Activated CD8-positive, alpha-beta memory T cell treated with anti-CD3 and anti-CD28 coated beads for 48 hours (primary cell): ENCODE measurements around the gene GNAZ.

Experiments
- DNase-seq, 3 experiments: peaks; one replicate each; pipeline ENCODE4 v3.0.0-alpha.2; 2020; ENCODE audit warnings: low read depth in 2 of 3, low spot score in 2 of 3

GNAZ gene

GRCh38 chr22:23091760-23092159, 21.4 kb downstream of the GNAZ start:
- no peak for DNase-seq

- no peak for DNase-seq
Measured at GRCh38 chr22:23092217-23092955, 22.1 kb downstream of the GNAZ start.

DNA sequence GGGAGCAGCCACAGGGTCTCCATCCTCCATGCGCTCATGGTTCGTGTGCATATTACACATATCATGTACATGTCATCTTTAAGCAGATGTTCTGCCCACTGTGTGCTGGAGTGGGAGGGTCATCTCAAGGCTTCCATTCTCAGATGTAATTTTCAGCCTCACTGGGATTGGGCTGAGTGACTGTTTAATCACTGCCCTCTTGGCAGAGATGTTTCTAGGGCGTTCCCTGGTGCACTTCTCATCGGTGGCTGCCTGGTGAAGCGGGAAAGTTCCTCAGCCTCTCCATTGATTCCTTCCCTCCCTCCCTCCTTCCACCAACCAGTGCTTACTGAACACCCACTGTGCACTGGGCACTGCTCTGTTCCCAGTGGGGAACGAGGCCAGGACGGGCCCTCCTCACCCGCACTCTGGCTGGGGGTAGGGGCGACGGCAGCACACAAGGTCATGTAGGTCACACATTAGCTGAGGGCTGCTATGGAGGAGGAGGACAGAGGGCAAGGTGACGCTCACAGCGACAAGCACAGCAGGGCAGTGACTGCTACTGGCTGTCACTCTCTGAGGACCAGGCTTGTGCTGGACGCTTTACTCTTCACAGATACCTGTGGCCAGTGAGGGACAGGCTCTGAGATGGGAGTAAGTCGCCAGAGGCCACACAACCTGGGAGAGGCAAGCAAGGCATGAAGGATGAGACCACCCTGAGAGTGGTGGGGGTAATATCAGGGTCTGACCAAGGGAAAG, 22.9 kb downstream of the GNAZ start:
- no peak for DNase-seq

- DNase-seq = no peak
Measured at GRCh38 chr22:23094260-23094659, 23.9 kb downstream of the GNAZ start.

DNA sequence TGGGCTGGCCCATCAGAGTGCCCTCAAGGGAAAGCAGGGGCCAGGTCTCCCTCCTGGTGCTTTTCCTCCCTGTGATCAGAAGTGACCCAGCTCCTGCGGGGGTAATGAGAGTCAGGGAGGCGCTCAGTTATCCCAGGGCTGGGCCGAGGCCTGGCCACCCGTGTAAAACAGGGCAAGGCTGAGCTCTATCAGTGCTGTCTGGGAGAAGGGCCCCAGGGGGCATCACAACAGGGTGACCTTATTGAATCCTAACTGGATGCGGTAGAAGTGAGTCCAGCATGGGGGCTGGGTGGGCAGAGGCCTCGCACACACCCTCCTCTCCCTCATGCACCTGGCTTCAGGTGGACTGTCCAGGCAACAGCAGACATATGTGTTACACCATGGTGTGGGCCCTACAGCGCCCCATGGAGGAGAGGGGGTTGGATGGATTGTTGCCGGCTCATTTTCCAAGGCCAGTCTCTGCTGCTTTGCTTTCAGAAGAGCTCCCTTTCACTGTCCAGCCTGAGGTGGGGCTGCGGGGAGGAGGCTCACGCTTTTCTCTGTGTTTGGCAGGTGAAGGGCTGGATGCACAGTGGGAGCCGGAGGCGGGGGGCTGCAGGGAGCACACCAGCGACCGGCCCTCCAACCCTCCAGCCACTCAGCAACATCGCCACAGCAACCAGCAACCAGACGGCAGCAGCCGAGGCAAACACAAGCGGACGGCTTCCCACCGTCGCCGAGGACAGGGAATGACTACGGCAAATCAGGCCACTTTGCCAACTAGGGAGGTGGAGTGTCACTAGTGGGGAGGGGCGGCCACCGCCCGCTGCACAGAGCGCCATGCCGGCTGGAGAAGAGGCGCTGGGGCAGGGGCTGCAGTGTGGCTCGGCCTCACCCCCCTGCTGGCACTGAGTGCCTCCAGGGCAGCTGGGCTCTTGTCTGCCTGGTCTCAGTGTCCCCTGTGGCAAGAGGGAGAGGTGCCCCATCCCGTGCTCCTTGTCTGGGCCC, 24.7 kb downstream of the GNAZ start:
- no peak for DNase-seq

GRCh38 chr22:23095733-23096342, 25.5 kb downstream of the GNAZ start:
- DNase-seq = no peak

DNA sequence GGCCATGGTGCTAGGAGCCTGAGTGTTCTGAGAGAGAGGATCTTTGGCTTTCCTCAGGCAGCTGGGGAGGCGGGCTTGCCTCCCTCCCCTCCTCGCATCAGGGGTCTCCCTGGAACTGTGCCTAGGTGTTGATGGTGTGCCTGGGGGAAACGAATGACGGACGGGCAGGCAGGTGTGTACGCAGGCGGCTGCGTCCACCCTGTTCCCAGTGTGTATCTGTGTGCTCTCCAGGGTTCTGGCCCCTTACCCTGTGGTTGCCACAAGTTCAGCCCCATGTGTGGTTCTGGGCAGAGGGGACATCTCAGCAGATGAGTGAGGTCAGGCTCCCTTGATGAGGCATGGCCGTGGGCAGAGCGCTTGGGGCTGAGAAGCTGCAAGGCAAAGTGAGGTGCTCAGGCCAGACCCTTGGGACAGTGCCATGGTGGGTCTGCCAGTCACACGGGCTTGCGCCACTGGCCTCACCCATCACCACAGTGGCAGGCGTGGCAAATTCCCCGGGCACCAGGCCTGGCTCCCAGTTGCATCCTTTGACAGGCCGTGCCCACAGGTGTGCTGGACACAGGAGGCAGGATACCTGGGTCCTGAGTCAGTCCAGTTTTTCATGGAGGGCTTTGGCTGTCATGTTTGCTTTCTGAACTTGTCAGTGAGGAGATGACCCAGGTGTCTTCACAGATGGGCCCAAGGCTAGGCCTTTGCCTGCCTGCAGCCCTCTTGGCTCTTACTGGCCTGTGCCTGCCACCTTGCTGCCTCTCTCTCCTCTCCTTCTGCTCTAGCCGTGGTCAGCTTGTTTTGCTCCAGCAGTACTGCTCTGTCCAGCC, 27.3 kb downstream of the GNAZ start:
- DNase-seq = no peak

- no peak for DNase-seq
Measured at GRCh38 chr22:23098230-23098705, 27.9 kb downstream of the GNAZ start.

- no peak for DNase-seq
Measured at GRCh38 chr22:23098718-23099530, 28.6 kb downstream of the GNAZ start.

DNA sequence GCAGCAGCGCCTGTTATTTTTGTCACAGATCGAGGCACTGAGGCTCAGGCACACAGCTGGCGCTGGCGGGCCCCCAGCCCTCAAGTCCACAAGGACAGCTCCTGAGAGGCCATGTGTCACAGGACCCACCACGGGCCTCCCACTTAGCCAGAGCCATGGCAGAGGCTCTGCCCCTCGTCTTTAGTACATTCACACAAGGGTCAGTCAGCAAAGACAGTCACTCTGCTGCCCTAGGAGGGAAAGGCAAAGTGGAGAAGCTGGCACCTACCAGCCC, 29.1 kb downstream of the GNAZ start:
- no peak for DNase-seq

- no peak for DNase-seq
Measured at GRCh38 chr22:23100124-23100801, 29.9 kb downstream of the GNAZ start.

GRCh38 chr22:23101524-23101923, 31.2 kb downstream of the GNAZ start:
- no peak for DNase-seq

GRCh38 chr22:23102002-23102655, 31.8 kb downstream of the GNAZ start:
- no peak for DNase-seq

DNA sequence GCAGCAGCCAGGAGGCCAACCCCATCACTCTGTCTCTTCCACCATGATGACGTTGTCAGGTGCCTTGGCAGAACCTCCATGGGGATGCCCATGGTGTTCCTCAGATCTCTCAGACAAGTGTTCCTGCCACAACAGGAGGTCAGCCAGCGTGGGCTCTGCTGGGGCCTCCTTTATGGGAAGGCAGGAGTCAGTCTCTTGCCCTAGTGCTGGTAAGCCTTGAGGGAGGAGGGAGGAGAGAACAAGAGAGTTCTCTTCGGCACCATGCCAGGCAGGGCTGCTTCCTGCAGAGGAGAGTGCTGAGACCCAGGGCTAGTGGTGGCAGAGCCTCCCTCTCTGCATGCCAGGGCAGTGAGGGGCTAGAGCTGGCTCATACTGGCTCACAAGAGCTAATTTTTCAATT, 32.5 kb downstream of the GNAZ start:
- DNase-seq = no peak

DNA sequence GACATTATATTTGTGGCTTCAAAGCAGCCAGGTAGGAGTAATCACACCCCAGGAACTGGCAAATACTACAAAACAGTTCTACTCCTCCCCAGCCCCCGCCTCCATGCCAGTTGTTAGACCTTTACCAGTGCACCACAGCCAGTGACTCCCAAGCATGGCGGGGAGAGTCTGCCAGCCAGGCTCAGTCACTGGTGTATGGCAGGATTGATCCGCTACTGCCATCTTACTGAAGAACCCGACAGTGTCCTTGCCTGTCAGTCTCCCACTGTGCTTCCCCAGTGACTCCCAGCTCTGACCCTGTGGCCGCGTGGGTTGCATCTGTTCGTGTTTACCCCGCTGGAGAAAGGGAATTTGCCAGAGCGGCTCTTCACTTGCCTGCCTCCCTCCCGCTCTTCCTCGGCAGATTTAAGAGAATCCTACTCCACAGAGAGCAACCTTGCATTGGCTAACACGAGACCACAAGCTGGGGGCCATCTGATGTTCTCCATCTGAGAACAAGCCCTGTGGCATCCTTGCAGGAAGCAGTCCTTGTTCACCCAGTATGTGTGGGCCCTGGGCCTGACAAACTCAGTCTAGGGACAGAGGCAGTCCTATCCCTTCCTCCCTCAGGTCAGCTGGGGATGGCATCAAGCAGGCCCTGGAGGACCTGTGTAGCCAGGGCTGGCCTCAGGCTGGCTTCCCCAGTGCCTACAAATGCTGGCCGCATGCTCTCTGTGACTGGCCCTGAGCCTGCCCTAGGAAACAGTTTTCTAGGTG, 33.1 kb downstream of the GNAZ start:
- DNase-seq = no peak

DNA sequence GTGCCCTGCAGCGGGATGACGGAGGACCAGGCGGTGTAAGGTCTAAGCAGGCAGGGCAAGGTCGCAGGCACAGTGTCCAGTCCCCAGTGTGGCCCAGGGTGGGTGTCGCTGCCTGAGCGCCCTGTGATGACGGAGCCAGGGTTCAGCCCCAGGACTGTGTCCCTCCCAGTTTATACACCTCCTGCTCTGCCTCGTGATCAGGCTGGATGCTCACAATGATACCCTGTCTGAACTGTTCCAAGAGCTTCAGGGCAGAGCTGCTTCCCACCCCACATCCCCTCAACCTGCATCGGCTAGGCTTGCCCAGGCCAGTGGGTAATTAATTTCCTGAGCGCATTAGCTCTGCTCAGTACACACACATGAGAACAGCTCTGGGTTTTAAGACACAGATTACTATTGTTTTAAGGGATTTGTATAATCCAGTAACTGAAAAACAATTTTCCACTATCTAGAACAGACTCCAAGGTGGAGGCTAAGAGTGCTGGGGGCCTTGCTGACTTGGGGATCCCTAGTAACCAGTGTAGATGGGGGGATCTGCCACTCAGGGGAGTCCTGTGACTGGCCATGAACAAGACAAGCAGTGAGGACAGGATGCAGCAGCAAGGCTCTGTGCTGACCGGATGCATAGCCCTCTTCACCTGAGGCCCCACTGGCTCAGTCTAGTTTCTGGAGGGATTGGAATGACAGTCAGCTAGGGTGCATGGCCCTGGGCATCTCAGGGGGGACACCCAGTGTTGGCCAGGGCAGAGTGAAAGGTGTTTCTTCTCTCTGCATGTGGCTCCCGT, 34.1 kb downstream of the GNAZ start:
- no peak for DNase-seq

DNA sequence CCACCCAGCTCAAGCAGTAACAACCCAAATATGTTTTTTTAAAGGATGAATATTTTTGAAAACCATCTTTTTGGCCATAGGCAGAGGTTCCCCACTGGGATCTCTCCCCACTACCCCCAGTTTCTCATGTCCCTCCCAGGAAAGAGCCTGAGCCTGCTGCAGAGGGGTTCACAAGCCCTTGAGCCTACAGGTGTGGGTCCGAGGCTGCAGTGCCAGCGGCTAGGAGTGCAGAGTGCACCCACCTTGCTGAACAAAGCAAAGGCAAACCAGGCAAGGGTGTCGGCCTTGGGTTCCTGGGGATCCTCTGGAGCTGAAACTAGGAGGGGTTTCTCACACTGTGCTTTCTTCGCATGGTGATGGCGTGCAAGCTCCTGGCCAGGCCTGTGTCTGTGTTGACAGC, 35.0 kb downstream of the GNAZ start:
- DNase-seq = no peak
